H9 (cell line): Measurements from ENCODE around the gene GRIFIN. TPM values are rescaled to one million over a fixed set of nuclear protein-coding genes. Genes with fewer than 3 reads are reported as not detected.

Experiments used
- DNase-seq: peaks from one replicate; pipeline ENCODE4 v3.0.0-alpha.2; 2017
- H2AFZ ChIP-seq: one replicate; pipeline ENCODE4 v1.6.1; 2013; ENCODE audit warnings: mild to moderate bottlenecking, low read length, control low read depth, moderate library complexity
- H2AK5ac ChIP-seq: 2 replicates; pipeline ENCODE4 v1.6.1; 2013; ENCODE audit warnings: low read length, control low read depth, mixed read lengths; ENCODE audit not compliant: insufficient read length
- H2BK120ac ChIP-seq: one replicate; pipeline ENCODE4 v1.6.1; 2013; ENCODE audit warnings: low read depth, mild to moderate bottlenecking, low read length, control low read depth, inconsistent platforms; ENCODE audit not compliant: poor library complexity, severe bottlenecking
- H2BK12ac ChIP-seq: 2 replicates; pipeline ENCODE4 v1.6.1; 2013; ENCODE audit warnings: low read length, control low read depth, mixed read lengths, low read depth; ENCODE audit not compliant: insufficient read length
- H2BK15ac ChIP-seq: 2 replicates; pipeline ENCODE4 v1.6.1; 2013; ENCODE audit warnings: low read depth, low read length, control low read depth
- H2BK20ac ChIP-seq: one replicate; pipeline ENCODE4 v1.6.1; 2013; ENCODE audit warnings: low read depth, mild to moderate bottlenecking, low read length, control low read depth, inconsistent platforms; ENCODE audit not compliant: poor library complexity, severe bottlenecking
- H2BK5ac ChIP-seq: 2 replicates; pipeline ENCODE4 v1.6.1; 2013; ENCODE audit warnings: low read length, control low read depth, mixed read lengths; ENCODE audit not compliant: insufficient read length
- H3K14ac ChIP-seq: 2 replicates; pipeline ENCODE4 v1.6.1; 2013; ENCODE audit warnings: low read length, control low read depth; ENCODE audit not compliant: insufficient read depth
- H3K18ac ChIP-seq: 2 replicates; pipeline ENCODE4 v1.6.1; 2013; ENCODE audit warnings: low read depth, mild to moderate bottlenecking, mixed read lengths, low read length, control low read depth; ENCODE audit not compliant: insufficient read length
- H3K23ac ChIP-seq: 2 replicates; pipeline ENCODE4 v1.6.1; 2013; ENCODE audit warnings: low read length, control low read depth, mixed read lengths, low read depth; ENCODE audit not compliant: insufficient read length
- H3K23me2 ChIP-seq: 2 replicates; pipeline ENCODE4 v1.6.1; 2013; ENCODE audit warnings: low read depth, mild to moderate bottlenecking, mixed read lengths, low read length, control low read depth; ENCODE audit not compliant: insufficient read length, poor library complexity, severe bottlenecking
- H3K27ac ChIP-seq: 2 replicates; pipeline ENCODE4 v1.5.1; 2013; ENCODE audit warnings: low read length, control low read depth, mixed read lengths, low read depth; ENCODE audit not compliant: insufficient read length
- H3K27me3 ChIP-seq: 2 replicates; pipeline ENCODE4 v1.6.1; 2013; ENCODE audit warnings: low read length, control low read depth, inconsistent platforms; ENCODE audit not compliant: insufficient read depth
- H3K4ac ChIP-seq: 2 replicates; pipeline ENCODE4 v1.6.1; 2013; ENCODE audit warnings: low read depth, mild to moderate bottlenecking, control low read depth, inconsistent platforms, low read length, moderate library complexity
- H3K4me1 ChIP-seq: 2 replicates; pipeline ENCODE4 v1.6.1; 2013; ENCODE audit warnings: low read length, control low read depth, inconsistent platforms; ENCODE audit not compliant: insufficient read depth
- H3K4me2 ChIP-seq: 2 replicates; pipeline ENCODE4 v1.6.1; 2013; ENCODE audit warnings: low read length, control low read depth, mixed read lengths; ENCODE audit not compliant: insufficient read length, insufficient read depth
- H3K56ac ChIP-seq: 2 replicates; pipeline ENCODE4 v1.6.1; 2013; ENCODE audit warnings: low read depth, mild to moderate bottlenecking, mixed read lengths, low read length, control low read depth; ENCODE audit not compliant: insufficient read length
- H3K79me1 ChIP-seq: 2 replicates; pipeline ENCODE4 v1.6.1; 2013; ENCODE audit warnings: low read depth, mild to moderate bottlenecking, moderate library complexity, low read length, control low read depth, inconsistent platforms; ENCODE audit not compliant: insufficient read depth, poor library complexity, severe bottlenecking
- H3K79me2 ChIP-seq: 2 replicates; pipeline ENCODE4 v1.6.1; 2013; ENCODE audit warnings: low read length, control low read depth, inconsistent platforms; ENCODE audit not compliant: insufficient read depth
- H3K9ac ChIP-seq: 2 replicates; pipeline ENCODE4 v1.6.1; 2013; ENCODE audit warnings: low read length, control low read depth, mixed read lengths; ENCODE audit not compliant: insufficient read length; ENCODE audit errors: extremely low read depth
- H3K9me3 ChIP-seq: one replicate; pipeline ENCODE4 v1.6.1; 2013; ENCODE audit warnings: low read depth, low read length, inconsistent platforms; ENCODE audit not compliant: control insufficient read depth
- H3T11ph ChIP-seq: one replicate; pipeline ENCODE4 v1.6.1; 2013; ENCODE audit warnings: mild to moderate bottlenecking, low read length, control low read depth, inconsistent platforms
- H4K20me1 ChIP-seq: one replicate; pipeline ENCODE4 v1.6.1; 2013; ENCODE audit not compliant: control insufficient read depth, insufficient read length, insufficient read depth
- H4K5ac ChIP-seq: 2 replicates; pipeline ENCODE4 v1.6.1; 2013; ENCODE audit warnings: low read depth, mild to moderate bottlenecking, mixed read lengths, low read length, control low read depth; ENCODE audit not compliant: insufficient read length
- H4K8ac ChIP-seq: replicated peaks from 2 replicates; pipeline ENCODE4 v1.6.1; 2013; ENCODE audit warnings: low read length, control low read depth, mixed read lengths, low read depth; ENCODE audit not compliant: insufficient read length
- H4K91ac ChIP-seq: 2 replicates; pipeline ENCODE4 v1.6.1; 2013; ENCODE audit warnings: low read depth, mild to moderate bottlenecking, moderate library complexity, mixed read lengths, low read length, control low read depth; ENCODE audit not compliant: insufficient read length
- H3K27ac Mint-ChIP-seq, 3 experiments: 2 replicates in 2 of 3; 3 replicates in 1 of 3; pipeline ENCODE4 v1.8.0; 2020 to 2021; ENCODE audit warnings: mixed read lengths in 3 of 3, mild to moderate bottlenecking in 1 of 3, moderate library complexity in 1 of 3
- H3K27me3 Mint-ChIP-seq: 2 replicates; pipeline ENCODE4 v1.8.0; 2021; ENCODE audit warnings: low read depth, mild to moderate bottlenecking, moderate library complexity, mixed read lengths
- H3K36me3 Mint-ChIP-seq, 3 experiments: 2 replicates in 2 of 3; 3 replicates in 1 of 3; pipeline ENCODE4 v1.8.0; 2020 to 2021; ENCODE audit warnings: low read depth in 3 of 3, mixed read lengths in 3 of 3; ENCODE audit not compliant: insufficient read depth in 1 of 3
- H3K4me1 Mint-ChIP-seq, 2 experiments: 2 replicates each; pipeline ENCODE4 v1.8.0; 2020; ENCODE audit warnings: mixed read lengths in 2 of 2
- H3K4me3 Mint-ChIP-seq, 2 experiments: 2 replicates in 1 of 2; 3 replicates in 1 of 2; pipeline ENCODE4 v1.8.0; 2020 to 2021; ENCODE audit warnings: mild to moderate bottlenecking in 2 of 2, mixed read lengths in 2 of 2, moderate library complexity in 1 of 2
- H3K9me3 Mint-ChIP-seq, 2 experiments: 2 replicates in 1 of 2; 3 replicates in 1 of 2; pipeline ENCODE4 v1.8.0; 2020; ENCODE audit warnings: mild to moderate bottlenecking in 2 of 2, mixed read lengths in 2 of 2, moderate library complexity in 1 of 2
- WGBS: extraction: QIAGEN DNeasy Blood & Tissue Kit; methylation state at CpG from one replicate; pipeline ENCODE4 v1.1.7; 2013; ENCODE audit warnings: missing lambda C conversion rate, low lambda C conversion rate, mixed read lengths; ENCODE audit not compliant: insufficient read length; ENCODE audit errors: extremely low coverage; 5-methylcytosine and 5-hydroxymethylcytosine counted together
- total RNA-seq: library from RNA; stranded (reverse); gene quantifications from 2 replicates; pipeline ENCODE4 v1.2.1, GENCODE V29; 2021
- TF ChIP-seq, protein P1 (sequence below): fragments of 200-600 bp; sonication (generic); conservative IDR thresholded peaks from 3 replicates; pipeline ENCODE4 v1.8.0; 2021; ENCODE audit warnings: antibody characterized with exemption, mild to moderate bottlenecking

Gene GRIFIN
- total RNA-seq, 1 experiment from 2014 or later: not detected

DNA sequence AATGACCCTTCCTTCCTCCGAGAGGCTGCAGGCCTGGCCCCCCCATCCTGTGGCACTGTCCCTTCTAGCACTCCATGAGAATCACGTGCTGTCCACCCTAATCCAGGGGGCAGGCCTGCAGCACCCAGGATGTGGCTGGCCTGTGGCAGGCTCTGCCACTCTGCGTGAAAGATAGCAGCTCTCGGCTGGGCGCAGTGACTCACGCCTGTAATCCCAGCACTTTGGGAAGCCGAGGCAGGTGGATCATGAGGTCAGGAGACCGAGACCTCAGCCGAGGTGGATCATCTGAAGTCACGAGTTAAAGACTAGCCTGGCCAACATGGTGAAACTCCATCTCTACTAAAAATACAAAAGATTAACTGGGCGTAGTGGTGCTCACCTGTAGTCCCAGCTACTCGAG lies 24.5 kb upstream of the GRIFIN start:
- Mint-ChIP-seq H3K27me3 (no peaks in the 10 kb centered on the region; the same call in 1 of the 2 replicates), H3K27ac (peak overlapping the region; percentile 89 to 97 (median 92); a peak in 6 of 7 replicates), H3K4me3 (peak overlapping the region in 1 of 2 experiments; percentile 51; a peak in 3 of 5 replicates), H3K4me1 (peaks cover 41 to 56% of the 10 kb centered on the region in 2 experiments), H3K9me3 (no peaks in the 10 kb centered on the region; a peak in 2 of 5 replicates), H3K36me3 (no peaks in the 10 kb centered on the region)
- WGBS: no CpG with 5 or more reads among the region's 12 CpGs
- Histone ChIP-seq H2BK12ac (no peak overlapping the region), H3K23me2 (no peaks in the 10 kb centered on the region), H3K9ac (no peak overlapping the region), H4K8ac (no peak overlapping the region), H3K4me2 (no peak overlapping the region), H3K9me3 (no peaks in the 10 kb centered on the region), H3K4ac (no peak overlapping the region), H3K27me3 (no peaks in the 10 kb centered on the region), H2BK5ac (no peak overlapping the region), H3K79me2 (no peaks in the 10 kb centered on the region), H2AFZ (no peak overlapping the region), H3K23ac (no peak overlapping the region), H3K79me1 (no peaks in the 10 kb centered on the region), H2BK20ac (no peak overlapping the region), H3K14ac (no peak overlapping the region), H2BK15ac (no peak overlapping the region), H3K18ac (no peak overlapping the region), H4K20me1 (no peaks in the 10 kb centered on the region), H3T11ph (no peak overlapping the region), H3K56ac (no peak overlapping the region), H2BK120ac (no peak overlapping the region), H3K4me1 (no peaks in the 10 kb centered on the region; the same call in 1 of the 2 replicates), H4K91ac (no peak overlapping the region), H2AK5ac (no peak overlapping the region), H3K27ac (no peak overlapping the region), H4K5ac (no peak overlapping the region)
- no peak for DNase-seq
- TF ChIP-seq, protein P1, sequence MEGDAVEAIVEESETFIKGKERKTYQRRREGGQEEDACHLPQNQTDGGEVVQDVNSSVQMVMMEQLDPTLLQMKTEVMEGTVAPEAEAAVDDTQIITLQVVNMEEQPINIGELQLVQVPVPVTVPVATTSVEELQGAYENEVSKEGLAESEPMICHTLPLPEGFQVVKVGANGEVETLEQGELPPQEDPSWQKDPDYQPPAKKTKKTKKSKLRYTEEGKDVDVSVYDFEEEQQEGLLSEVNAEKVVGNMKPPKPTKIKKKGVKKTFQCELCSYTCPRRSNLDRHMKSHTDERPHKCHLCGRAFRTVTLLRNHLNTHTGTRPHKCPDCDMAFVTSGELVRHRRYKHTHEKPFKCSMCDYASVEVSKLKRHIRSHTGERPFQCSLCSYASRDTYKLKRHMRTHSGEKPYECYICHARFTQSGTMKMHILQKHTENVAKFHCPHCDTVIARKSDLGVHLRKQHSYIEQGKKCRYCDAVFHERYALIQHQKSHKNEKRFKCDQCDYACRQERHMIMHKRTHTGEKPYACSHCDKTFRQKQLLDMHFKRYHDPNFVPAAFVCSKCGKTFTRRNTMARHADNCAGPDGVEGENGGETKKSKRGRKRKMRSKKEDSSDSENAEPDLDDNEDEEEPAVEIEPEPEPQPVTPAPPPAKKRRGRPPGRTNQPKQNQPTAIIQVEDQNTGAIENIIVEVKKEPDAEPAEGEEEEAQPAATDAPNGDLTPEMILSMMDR: no peak
